TTC549 (cell line): ENCODE measurements around the gene CFHR5.
"Not testable (repeated sequence)": the region's sequence is repeated elsewhere in the genome, so short reads cannot be mapped to it uniquely, and the experiment has no call there.

ENCODE experiments used
- FAIRE-seq: peaks from 2 replicates; lab custom pipeline; 2012; peaks lifted over from hg19 to GRCh38; lab: Jason Lieb, UNC

Gene CFHR5

GRCh38 chr1:197021716-197022115 is 44.4 kb downstream of the CFHR5 start:
- no peak for FAIRE-seq

- no peak for FAIRE-seq
Observed at GRCh38 chr1:197024460-197024859, 47.1 kb downstream of the CFHR5 start.

GRCh38 chr1:197027359-197027758 is 50.0 kb downstream of the CFHR5 start:
- FAIRE-seq = no peak

- no peak for FAIRE-seq
Observed at GRCh38 chr1:197029749-197030148, 52.4 kb downstream of the CFHR5 start.

GRCh38 chr1:197034631-197035339 is 57.4 kb downstream of the CFHR5 start:
- not testable (repeated sequence) for FAIRE-seq

GRCh38 chr1:197036861-197037260 is 59.5 kb downstream of the CFHR5 start:
- no peak for FAIRE-seq

- no peak for FAIRE-seq
Observed at GRCh38 chr1:197041486-197042353, 64.4 kb downstream of the CFHR5 start.

- no peak for FAIRE-seq
Observed at GRCh38 chr1:197042676-197043341, 65.5 kb downstream of the CFHR5 start.

- FAIRE-seq = no peak
Observed at GRCh38 chr1:197049100-197049499, 71.7 kb downstream of the CFHR5 start.
